NCI-H2107 (cell line): ENCODE data around the gene C14orf93.

Experiments used
- DNase-seq: peaks from one replicate; lab custom pipeline; 2025; lab: John Stamatoyannopoulos, UW

The C14orf93 gene, protein sequence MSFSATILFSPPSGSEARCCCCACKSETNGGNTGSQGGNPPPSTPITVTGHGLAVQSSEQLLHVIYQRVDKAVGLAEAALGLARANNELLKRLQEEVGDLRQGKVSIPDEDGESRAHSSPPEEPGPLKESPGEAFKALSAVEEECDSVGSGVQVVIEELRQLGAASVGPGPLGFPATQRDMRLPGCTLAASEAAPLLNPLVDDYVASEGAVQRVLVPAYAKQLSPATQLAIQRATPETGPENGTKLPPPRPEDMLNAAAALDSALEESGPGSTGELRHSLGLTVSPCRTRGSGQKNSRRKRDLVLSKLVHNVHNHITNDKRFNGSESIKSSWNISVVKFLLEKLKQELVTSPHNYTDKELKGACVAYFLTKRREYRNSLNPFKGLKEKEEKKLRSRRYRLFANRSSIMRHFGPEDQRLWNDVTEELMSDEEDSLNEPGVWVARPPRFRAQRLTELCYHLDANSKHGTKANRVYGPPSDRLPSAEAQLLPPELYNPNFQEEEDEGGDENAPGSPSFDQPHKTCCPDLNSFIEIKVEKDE

DNA sequence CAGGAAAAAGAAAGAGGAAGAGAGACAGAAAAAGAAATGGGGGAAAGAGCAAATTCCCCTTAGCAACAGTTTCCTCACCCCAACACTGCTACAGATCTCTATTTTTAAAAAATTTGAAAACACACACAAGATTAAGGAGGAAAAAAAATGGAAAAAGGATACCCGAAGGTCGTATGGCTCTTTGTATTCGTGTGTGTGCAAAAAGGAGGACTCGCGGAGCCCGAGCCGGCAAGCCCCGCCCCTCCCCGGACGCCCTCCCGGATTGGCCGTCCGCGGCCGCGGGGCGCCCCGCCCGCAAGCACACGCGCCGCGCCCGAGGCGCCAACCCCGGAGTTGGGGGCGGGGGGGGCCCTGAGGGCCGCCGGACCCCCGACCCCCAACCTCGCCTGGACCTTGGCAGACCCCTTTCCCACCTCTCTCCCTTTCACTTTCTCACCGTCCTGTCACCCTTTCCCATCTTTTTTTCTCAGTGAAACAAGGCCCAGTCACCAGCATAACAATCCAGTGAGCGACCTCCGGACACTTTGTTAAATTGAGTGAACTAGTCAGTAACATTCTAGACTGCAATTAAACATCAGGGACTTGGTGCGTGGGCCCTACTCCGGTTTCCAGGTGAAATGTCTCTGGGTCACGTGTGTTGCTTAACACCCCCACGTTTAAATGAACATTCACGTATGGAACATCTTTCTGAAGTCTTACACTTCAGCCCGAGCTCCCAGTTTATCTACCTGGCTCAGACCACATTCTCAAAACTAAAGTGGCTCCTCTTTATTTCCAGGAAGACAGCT, at the start of gene C14orf93:
C14orf93 (minus strand) TSS at position 205 of the 788 bp plus-strand sequence. CDS start 11,120 bp downstream, outside the sequence.
- peak; percentile 76 for DNase-seq

DNA sequence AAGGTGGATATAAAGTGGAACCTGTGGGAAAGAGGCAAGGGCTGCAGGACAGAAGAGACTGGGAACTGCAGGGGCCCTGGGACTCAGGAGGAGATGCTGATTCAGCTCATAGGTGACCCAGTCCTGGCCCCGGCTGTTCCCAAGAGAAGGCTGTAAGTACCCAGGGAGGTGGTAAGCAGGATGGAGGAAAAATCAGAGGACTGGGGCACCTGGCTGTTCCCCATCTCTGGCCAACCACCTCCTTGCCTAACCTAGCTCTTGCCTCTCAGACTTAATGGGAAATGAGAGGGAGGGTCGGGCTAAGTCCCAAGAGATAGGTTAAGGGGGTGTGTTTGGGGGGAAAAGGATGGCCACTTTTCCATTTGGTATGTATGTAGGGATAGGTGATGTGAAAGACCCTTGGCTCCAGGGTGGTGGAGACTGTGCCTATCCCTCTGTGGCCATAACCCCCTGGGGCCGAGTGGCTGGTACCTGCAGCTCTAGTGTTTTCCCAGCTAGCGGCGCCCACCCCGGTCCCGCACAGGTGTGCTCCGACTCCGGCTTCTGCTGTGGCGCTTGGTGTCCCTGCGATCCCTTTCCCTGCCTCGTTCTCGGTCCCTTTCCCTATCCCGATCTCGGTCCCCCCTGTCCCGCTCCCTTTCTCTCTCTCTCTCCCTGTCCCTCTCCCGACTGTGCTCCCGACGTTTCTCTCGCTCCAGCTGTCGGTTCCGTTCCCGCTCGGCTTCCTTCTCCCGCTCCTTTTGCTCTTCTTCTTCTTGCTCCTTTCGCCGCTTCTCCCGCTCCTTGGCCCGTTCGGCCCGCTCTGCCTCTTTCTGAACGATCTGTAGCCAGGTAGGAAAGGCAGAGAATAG, 48.9 kb upstream of the C14orf93 start:
- DNase-seq = no peak

DNA sequence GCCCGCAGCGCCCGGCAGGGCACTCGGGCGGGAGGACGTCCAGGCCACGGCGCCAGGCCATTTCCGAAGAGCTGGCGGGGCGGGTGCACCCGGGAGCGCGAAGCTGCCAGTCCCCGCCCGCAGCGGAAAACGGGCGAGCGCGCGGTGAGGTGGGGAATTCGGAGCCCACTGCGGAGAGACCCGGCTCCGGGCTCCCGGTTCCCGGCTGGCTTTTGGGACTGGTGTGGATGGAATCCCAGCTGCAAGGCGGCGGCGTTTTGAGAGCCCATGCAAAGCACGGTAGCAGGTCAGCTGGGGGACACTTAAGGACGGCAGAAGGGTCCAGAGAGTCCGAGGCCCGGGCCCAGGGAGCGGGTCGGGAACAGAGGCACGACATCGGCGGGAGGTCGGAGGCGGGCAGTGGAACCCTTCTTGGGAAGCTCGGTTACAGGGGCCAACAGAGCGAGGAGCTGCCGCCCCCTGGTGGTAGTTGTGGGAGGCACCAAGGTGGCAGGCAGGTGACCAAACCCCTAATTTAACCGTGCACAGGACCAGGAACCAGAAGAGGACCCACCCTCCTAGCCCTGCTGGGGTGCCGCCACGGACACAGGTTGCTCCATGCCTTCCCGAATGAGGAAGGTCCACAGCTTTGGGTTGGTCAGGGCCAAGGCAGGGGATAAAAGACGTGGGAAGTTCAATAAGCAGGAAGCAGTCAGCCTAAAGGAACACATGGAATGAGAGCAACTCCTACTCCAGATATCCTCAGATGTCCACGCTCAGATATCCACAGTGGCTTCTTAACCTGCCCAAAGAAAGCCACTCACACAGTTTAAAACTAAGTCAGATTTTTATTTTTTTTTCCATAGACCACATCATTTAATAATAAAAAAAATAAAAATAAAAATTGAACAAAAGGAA, 48.1 kb upstream of the C14orf93 start:
- DNase-seq = no peak

DNA sequence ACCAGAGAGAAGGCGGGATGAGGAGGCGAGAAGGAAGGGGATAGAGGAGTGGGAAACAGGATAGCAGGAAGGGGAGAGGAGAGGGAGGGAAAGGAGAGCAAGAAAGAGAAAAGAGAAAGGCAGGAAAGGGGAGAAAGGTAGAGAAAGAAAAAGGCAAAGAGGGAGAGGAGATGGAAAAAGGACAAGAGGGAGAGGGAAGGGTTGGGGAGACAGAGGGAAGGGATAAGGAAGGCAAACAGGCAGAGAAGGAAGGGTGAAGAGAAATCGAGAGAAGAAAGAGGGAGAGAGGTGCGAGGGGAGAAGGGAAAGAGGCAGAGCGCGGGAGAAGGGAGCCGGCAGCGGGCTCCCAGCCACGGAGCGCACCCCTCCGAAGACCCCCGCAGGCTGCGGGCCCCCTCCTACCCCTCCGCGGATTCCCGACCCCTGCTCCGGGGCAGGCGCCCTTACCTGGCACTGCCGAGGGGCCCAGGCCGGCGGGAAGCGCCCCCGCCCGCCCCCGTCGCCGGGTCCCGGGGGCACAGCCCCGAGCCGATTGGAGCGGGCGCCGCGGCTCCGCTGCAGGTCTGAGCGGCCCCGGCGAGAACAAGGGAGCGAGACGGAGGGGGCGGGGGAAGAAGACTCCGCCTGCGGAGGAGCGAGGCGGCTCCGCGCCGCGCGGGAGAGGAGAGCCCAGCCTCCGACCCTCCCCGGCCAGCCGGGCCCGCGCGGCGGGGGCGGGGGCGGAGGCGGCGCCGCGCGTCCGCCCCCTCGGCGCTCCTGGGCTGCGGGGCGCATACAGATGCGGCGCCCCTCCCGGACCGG, 47.2 kb upstream of the C14orf93 start, which contains the start of gene CDH24:
CDH24 (minus strand) TSS at position 565 of the 801 bp plus-strand sequence. CDS start 1,787 bp downstream, outside the sequence.
- no peak for DNase-seq

DNA sequence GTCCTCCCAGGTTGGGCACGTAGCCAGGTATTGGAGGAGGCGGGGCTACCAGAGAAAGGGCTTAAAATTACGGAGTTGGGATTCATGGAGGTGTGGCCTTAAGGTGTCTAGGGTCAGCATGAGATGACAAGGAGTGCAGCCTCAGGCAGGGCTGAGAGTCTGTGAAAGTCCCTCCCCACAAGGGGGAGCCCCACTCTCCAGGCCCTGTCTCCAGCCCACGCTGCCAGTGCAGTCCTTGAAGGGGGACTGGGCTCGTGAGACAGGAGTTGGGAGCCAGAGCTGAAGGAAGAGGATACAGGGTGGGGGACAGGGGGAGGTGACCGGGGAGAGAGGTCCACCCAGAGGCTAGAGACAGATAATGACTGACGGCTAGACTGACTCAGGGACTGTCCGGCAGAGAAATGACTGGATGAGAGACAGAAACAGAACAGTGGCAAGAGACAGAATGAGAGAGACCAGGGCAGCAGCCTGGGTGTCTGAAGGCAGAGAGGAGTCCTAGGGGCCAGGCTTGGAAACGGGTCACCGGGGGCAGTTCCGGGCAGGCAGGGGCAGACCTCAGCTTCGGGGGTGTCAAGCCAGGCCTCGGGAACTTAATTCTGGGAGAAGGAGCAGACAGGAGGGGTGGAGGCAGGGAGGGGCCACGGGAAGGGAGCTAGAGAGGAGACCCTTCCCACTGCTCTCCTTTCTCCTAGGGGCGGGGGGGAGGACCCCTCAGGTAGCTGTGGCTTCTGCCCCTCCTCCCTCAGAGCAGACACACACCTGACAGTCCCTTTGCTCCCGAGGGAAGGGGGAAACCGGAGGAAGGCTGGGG, 46.4 kb upstream of the C14orf93 start:
- DNase-seq = no peak

DNA sequence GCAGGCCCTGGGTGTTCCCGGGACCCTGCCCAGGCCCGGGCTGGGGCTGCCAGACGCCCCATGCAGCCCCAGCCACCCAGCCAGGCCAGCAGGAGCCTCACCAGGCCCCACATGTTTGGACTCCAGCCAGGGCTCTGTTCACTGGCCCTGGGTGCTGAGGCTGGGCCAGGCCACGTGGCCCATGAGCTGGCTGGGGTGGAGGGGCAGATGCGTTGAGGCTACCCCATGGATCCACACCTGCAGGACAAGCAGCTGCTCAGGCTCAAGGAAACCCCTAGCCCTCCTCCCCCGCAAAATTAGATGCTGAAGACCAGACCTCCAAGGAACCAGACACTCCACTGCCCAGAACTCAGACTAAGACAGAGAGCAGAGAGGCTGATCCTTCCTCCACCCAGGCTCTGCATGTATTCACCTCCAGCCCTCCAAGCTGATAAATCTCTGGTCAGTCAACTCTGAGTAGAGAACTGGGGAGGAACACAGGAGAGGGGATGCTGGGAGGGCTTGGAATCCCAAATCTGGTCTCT, 45.7 kb upstream of the C14orf93 start:
- no peak for DNase-seq

DNA sequence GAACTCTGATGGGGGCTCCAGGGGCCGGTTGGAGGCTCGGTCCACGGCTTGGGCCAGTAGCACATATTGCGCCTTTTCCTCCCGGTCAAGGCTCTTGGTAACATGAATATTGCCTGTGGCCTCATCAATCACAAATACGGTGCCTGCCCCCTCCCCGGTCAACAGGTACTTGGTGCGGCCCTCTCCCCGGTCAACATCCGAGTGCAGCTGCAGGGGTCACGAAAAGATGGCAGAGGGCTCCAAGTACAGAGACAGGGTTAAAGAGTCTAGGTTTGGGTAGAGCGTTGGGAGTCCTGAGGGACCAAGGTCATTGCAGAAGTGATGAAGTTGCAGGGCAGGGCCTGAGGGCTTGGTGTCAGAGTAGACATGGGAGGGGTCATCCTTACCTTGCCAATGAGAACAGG, 45.2 kb upstream of the C14orf93 start:
- DNase-seq = no peak

DNA sequence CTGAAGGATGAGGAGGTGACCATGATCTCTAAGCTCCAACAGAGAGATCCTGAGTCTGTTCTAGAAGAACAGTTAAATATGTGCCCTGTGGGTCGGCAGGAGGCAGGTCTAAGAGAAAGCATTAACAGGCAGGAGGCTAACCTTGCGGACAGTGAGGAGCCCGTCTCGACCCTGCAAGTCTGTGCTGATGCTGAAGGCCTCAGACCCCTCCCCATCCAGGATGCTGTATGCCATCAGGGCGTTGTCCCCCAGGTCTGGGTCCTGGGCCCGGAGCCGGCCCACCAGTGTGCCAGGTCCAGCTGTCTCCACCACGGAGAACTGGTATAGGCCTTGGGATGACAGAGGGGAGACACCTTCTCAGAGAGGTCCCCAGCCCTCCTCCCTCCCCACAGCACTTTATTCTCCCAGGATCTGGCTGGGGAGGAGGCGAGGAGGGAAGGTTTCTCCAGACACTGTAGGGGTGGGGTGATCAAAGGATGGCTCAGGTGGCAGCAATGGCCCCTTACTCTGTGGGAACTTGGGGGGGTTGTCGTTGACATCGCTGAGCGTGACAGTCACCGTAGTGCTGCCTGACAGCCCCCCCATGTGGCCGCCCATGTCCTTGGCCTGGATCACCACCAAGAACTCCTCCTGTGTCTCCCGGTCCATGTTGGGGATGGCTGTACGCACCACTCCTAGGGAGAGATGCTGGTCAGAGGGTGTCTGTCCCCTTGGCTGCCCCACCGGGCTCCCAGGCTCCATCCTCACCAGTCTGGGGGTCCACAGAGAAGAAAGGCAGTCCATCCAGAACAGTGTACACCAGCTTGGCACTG, 44.3 kb upstream of the C14orf93 start:
- no peak for DNase-seq

DNA sequence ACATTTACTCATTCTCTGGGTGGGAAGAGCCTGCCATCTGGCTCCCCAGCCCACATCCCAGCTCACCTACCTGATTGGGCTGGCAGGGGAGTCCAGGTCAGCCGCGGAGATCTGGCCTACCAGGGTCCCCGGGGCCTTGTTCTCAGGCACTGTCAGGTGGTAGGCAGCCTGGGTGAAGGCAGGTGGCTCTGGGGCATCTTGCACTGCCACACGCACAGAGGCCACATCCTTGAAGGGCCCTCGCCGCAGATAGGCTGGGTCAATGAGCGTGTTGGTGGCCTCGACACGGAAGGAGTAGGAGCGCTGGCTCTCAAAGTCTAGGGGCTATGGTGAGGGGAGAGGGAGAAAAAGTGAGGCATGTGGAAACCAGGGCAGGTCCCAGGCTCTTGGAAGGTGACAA, 43.5 kb upstream of the C14orf93 start:
- no peak for DNase-seq

DNA sequence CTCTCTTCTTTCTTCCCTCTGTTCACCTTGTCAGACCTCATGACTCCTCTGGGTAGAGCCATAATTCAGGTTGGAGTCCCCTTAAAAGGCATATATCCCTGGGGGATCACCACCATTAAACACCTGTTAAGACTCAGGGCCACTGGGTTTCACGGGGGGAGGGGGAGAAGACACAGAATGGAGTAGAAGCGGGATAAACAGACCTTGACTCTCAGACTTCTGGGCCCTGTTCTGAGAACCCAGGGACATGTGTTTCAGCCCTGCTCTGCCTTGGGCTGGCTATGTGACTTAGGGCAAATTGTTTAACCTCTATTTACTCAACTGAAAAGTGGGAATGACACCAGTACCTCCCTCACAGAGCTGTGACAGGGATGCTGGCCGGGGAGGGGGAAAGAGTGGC, 42.7 kb upstream of the C14orf93 start:
- DNase-seq = no peak

DNA sequence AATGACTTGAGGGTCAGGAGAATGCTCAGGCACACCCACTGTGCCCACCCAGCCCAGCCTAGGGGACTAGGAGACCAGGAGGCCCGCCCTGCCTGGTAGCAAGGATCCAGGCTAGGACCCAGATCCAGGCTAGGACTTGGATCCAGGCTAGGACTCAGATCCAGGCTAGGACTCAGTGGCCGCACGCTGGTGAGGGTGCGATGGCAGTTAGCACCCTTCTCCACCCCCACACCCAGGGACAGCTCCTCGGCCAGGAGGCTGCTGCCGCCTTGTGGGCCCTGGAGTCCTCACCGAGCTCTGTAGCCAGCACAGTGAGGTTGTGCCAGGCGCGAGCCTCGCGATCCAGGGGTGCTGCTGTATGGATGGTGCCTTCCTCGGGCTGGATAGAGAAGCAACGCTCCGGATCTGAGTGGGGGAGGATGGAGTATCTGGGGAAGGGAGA, 42.3 kb upstream of the C14orf93 start:
- no peak for DNase-seq

DNA sequence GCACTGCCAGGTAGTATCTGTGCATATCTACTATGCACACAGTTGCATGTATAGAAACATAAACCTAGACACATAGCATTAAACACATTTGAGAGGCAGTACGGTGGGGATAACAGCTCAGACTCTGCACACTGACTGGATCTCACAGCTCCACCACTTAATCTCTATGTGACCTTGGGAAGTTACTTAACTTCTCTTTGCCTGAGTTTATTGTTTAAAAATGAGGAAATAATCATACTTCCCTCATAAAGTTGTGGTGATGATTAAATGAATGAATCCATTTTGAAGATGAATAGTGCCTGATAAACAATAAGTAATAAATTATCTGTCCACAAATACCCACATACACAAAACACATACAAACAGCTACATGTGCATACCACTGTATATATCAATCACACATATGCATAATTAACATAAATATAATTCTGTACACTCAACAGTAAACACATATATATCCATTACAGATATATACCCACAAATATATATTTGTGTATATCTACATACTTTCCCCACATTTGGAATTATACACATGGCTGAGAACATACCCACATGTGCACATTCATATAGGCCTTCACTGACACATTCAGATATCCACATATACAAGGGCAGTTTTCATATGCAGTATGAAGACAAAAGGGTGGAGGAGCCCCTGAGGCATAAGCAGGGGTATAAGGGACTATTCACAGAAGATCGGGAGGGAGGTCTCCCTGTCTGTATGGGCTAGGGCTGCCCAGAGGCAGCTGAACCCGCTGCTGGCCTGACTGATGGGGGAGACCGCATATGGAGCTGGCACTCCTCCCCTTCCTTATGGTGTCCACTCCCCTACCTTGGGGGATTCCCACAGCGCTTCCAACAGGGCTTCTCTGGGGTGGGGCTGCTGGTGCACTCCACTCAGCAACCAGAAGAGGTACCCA, 41.5 kb upstream of the C14orf93 start:
- DNase-seq = no peak

DNA sequence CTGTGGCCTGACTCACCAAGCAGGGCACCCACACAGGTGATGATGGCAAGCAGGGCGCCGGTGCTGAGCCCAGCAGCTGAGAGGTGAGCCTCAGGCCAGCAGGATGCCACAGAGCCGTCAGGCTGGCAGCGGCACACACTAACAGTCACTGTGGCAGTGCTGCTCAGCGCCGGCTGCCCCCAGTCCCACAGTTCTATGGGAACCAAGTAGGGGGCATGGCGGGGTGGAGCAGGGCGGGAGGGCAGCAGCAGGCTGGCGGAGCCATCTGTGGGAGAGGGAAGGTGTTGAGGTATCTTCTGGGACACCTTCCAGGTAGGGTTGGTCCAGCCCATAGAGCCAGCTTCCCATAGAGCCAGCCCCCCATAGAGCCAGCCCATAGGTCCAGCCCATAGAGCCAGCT, 39.1 kb upstream of the C14orf93 start:
- no peak for DNase-seq

DNA sequence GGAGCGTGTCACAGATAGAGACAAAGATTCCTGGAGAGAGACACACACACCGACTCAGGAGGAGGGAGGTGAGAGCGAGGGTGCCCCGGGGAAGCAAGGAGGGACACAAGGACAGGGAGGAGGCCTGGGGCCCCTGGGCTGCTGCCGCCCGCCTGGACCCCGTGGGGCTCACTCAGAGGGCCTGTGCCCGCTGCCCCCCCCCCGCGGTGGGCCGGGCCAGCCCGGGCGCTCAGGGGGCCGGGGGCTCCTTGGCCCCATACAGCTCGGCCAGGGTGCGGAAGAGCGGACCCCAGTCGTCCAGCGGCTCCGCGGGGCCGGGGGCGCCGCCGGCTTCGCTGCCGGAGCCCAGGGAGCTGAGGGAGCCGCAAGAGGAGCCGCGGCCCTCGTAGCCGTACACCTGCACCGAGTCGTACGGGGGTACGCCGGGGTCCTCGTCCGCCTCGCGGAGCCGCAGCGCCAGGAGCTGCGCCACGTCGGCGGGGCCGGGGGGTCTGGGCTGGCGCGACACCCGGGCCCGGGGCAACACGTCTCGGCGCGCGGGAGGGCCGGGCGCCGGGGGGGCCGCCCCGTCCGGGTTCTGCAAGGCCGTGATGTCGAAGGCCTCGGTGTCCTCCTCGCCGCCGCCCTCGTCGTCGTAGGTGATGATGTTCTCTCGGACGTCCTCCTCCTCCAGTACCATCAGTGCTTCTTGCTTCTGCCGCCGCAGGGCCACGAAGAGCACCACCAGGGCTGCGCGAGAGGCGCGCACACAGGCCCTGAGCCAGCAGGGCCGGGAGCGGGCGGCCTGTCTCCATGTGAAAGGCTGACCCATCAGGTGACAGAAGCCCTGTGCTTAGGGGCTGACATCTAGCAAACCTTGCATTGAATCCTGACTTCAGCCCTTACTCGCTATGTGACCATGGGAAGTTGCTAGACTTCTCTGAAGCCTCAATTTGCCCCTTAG, 38.1 kb upstream of the C14orf93 start:
- DNase-seq = no peak

DNA sequence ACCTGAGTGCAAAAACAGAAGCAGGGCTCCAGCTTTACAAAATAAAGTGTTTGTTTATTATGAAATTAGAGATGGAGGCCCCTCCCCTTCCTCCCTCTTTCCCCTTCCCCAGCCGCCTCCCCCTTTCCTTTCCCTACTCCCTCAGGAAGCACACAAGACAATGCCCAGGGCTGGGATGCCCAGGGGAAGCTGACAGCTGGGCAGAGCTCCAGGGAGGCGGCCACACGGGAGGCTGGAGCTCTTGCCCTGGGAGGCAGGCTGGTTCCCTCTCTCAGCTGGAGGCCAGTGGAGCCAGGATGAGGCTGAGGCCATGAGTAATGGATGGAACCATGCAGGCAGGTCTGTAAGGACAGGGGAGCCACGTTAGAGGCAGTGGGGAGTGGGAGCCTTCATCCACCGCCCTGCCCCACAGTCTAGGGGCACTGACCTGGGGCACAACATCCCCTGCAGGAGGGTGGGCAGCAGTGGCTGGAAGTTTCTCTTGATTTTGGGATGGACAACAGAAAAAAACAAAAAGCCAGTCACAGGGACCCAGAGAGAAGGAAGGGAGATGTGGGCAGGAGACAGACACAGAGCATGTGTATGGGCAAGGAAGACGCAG, 37.2 kb upstream of the C14orf93 start:
- no peak for DNase-seq
